MM.1S (cell line): ENCODE measurements around the gene PPP1R15B.

Source experiments
- CTCF ChIP-seq: fragments of 300-600 bp; sonication (generic); IDR thresholded peaks from 2 replicates; pipeline ENCODE4 v1.5.1; 2016; ENCODE audit warnings: antibody characterized with exemption, low read length, mixed read lengths
- EZH2 ChIP-seq: fragments of 300-600 bp; sonication (generic); optimal IDR thresholded peaks from 2 replicates; pipeline ENCODE3; 2017; ENCODE audit warnings: low read depth, mild to moderate bottlenecking, antibody characterized with exemption, low read length, mixed read lengths

- TF ChIP-seq CTCF (no peak), EZH2 (no peak)
Observed at GRCh38 chr1:204361341-204361771, 50.3 kb downstream of the PPP1R15B start.
